H1 (cell line): Measurements from ENCODE around the gene TBC1D16. TPM values are rescaled to one million over a fixed set of nuclear protein-coding genes. Genes with fewer than 3 reads are reported as not detected.
A peak's percentile ranks its signal among the peaks of the same experiment; 100 is the strongest.

Experiments used
- CTCF ChIA-PET: fragments of 300-600 bp; sonication (Branson Sonifier 250); formaldehyde crosslinking; loops from one replicate; lab custom pipeline; 2021; ENCODE audit not compliant: partially characterized antibody; lab: Charles Lee
- POLR2A ChIA-PET: fragments of 300-600 bp; sonication (Branson Sonifier 250); formaldehyde crosslinking; loops from one replicate; lab custom pipeline; 2021; ENCODE audit warnings: inconsistent platforms; ENCODE audit not compliant: partially characterized antibody; lab: Charles Lee
- DNase-seq, 2 experiments: peaks; one replicate each; pipeline versions ENCODE4 v3.0.0 to v3.0.0-alpha.2; 2010 to 2022; ENCODE audit warnings: low spot score in 2 of 2, low read depth in 1 of 2, mixed read lengths in 1 of 2
- FAIRE-seq: peaks from 2 replicates; lab custom pipeline; 2011; peaks lifted over from hg19 to GRCh38; lab: Jason Lieb, UNC
- H2AFZ ChIP-seq: 2 replicates; pipeline ENCODE4 v1.8.1; 2012; ENCODE audit warnings: low read length, inconsistent platforms
- H2AK5ac ChIP-seq: 2 replicates; pipeline ENCODE4 v1.6.1; 2013; ENCODE audit warnings: low read depth, low read length
- H2BK120ac ChIP-seq: replicated peaks from 2 replicates; pipeline ENCODE3; 2013; ENCODE audit warnings: low read depth, low read length, inconsistent platforms
- H2BK12ac ChIP-seq: 2 replicates; pipeline ENCODE4 v1.6.1; 2013; ENCODE audit warnings: low read depth, low read length
- H2BK15ac ChIP-seq: 2 replicates; pipeline ENCODE4 v1.6.1; 2013; ENCODE audit warnings: low read length
- H2BK20ac ChIP-seq: 2 replicates; pipeline ENCODE4 v1.6.1; 2013; ENCODE audit warnings: low read length
- H2BK5ac ChIP-seq: 2 replicates; pipeline ENCODE4 v1.6.1; 2013; ENCODE audit warnings: low read depth, low read length
- H3K14ac ChIP-seq: 2 replicates; pipeline ENCODE4 v1.6.1; 2013; ENCODE audit warnings: inconsistent platforms; ENCODE audit not compliant: insufficient read length
- H3K18ac ChIP-seq: 2 replicates; pipeline ENCODE4 v1.6.1; 2013; ENCODE audit warnings: low read length; ENCODE audit errors: extremely low read depth
- H3K23ac ChIP-seq: 2 replicates; pipeline ENCODE4 v1.6.1; 2013; ENCODE audit warnings: inconsistent platforms; ENCODE audit not compliant: insufficient read length
- H3K23me2 ChIP-seq: 2 replicates; pipeline ENCODE4 v1.6.1; 2013; ENCODE audit warnings: low read depth, low read length
- H3K27ac ChIP-seq: 2 replicates; pipeline ENCODE4 v1.6.1; 2011; ENCODE audit warnings: low read depth, low read length, inconsistent platforms
- H3K27me3 ChIP-seq, 4 experiments: replicated peaks in 1 of 4; 1 replicate in 1 of 4; 2 replicates in 3 of 4; pipeline versions ENCODE4 v1.6.1 to v1.8.1; 2011 to 2013; ENCODE audit warnings: low read length in 3 of 4, mild to moderate bottlenecking in 3 of 4, inconsistent platforms in 2 of 4, mixed read lengths in 2 of 4, moderate library complexity in 1 of 4; ENCODE audit not compliant: control insufficient read depth in 3 of 4, insufficient read depth in 3 of 4; ENCODE audit errors: extremely low read depth in 1 of 4
- H3K36me3 ChIP-seq, 4 experiments: 2 replicates each; pipeline versions ENCODE4 v1.6.1 to v1.8.1; 2011 to 2013; ENCODE audit warnings: mild to moderate bottlenecking in 4 of 4, low read length in 3 of 4, moderate library complexity in 2 of 4, control low read depth in 1 of 4, inconsistent platforms in 1 of 4; ENCODE audit not compliant: insufficient read depth in 4 of 4, control insufficient read depth in 2 of 4
- H3K4ac ChIP-seq: replicated peaks from 2 replicates; pipeline ENCODE3; 2013; ENCODE audit warnings: low read length, low read depth, mixed read lengths, inconsistent platforms; ENCODE audit not compliant: insufficient read length
- H3K4me1 ChIP-seq, 4 experiments: replicated peaks in 1 of 4; 1 replicate in 1 of 4; 2 replicates in 3 of 4; pipeline versions ENCODE4 v1.6.1 to v1.8.1; 2011 to 2013; ENCODE audit warnings: low read length in 3 of 4, inconsistent platforms in 2 of 4, mixed read lengths in 1 of 4; ENCODE audit not compliant: insufficient read depth in 4 of 4, control insufficient read depth in 3 of 4
- H3K4me2 ChIP-seq, 2 experiments: 2 replicates each; pipeline versions ENCODE4 v1.6.1 to v1.8.1; 2011 to 2013; ENCODE audit warnings: low read depth in 2 of 2, low read length in 2 of 2, control low read depth in 1 of 2, inconsistent platforms in 1 of 2, mild to moderate bottlenecking in 1 of 2; ENCODE audit not compliant: insufficient read depth in 1 of 2
- H3K4me3 ChIP-seq, 4 experiments: fragments of 200-600, 300-600 bp in 1 of 4; sonication (generic), shearing (Covaris generic), sonication (Bioruptor Twin) in 1 of 4; 2 replicates each; pipeline versions ENCODE4 v1.5.1 to v1.8.1; 2011 to 2016; ENCODE audit warnings: low read length in 4 of 4, low read depth in 3 of 4, control low read depth in 2 of 4, inconsistent platforms in 2 of 4, mild to moderate bottlenecking in 2 of 4, mixed read lengths in 1 of 4, moderate library complexity in 1 of 4; ENCODE audit not compliant: insufficient read depth in 2 of 4; ENCODE audit errors: extremely low read depth in 1 of 4
- H3K56ac ChIP-seq: replicated peaks from 2 replicates; pipeline ENCODE3; 2013; ENCODE audit warnings: low read depth, mild to moderate bottlenecking, mixed read lengths, low read length, inconsistent platforms; ENCODE audit not compliant: insufficient read length
- H3K79me1 ChIP-seq: 2 replicates; pipeline ENCODE4 v1.6.1; 2013; ENCODE audit warnings: low read depth, low read length, control low read depth
- H3K79me2 ChIP-seq, 2 experiments: 2 replicates each; pipeline versions ENCODE4 v1.6.1 to v1.8.1; 2012 to 2013; ENCODE audit warnings: low read length in 2 of 2, mild to moderate bottlenecking in 2 of 2, inconsistent platforms in 1 of 2; ENCODE audit not compliant: insufficient read depth in 2 of 2, control insufficient read depth in 1 of 2
- H3K9ac ChIP-seq, 4 experiments: replicated peaks in 1 of 4; 1 replicate in 1 of 4; 2 replicates in 3 of 4; pipeline versions ENCODE4 v1.6.1 to v1.8.1; 2011 to 2013; ENCODE audit warnings: low read depth in 3 of 4, low read length in 3 of 4, control low read depth in 2 of 4, mild to moderate bottlenecking in 2 of 4, moderate library complexity in 2 of 4, inconsistent platforms in 1 of 4; ENCODE audit errors: extremely low read depth in 1 of 4
- H3K9me3 ChIP-seq, 2 experiments: 2 replicates each; pipeline versions ENCODE4 v1.6.1 to v1.8.1; 2012 to 2013; ENCODE audit warnings: mild to moderate bottlenecking in 2 of 2, moderate library complexity in 2 of 2, control low read depth in 1 of 2, inconsistent platforms in 1 of 2, low read depth in 1 of 2, low read length in 1 of 2, mixed read lengths in 1 of 2; ENCODE audit not compliant: insufficient read depth in 2 of 2
- H4K20me1 ChIP-seq, 2 experiments: replicated peaks in 1 of 2; 2 replicates each; pipeline versions ENCODE3 to v1.8.1; 2011 to 2013; ENCODE audit warnings: inconsistent platforms in 2 of 2, low read length in 2 of 2, mild to moderate bottlenecking in 1 of 2; ENCODE audit not compliant: insufficient read depth in 2 of 2, control insufficient read depth in 1 of 2
- H4K5ac ChIP-seq: 2 replicates; pipeline ENCODE4 v1.6.1; 2013; ENCODE audit warnings: low read length, low read depth, mixed read lengths, inconsistent platforms; ENCODE audit not compliant: insufficient read length
- H4K8ac ChIP-seq: 2 replicates; pipeline ENCODE4 v1.8.0; 2013; ENCODE audit warnings: mild to moderate bottlenecking, moderate library complexity, low read length, inconsistent platforms; ENCODE audit not compliant: insufficient read depth; ENCODE audit errors: extremely low read depth
- H4K91ac ChIP-seq: replicated peaks from 2 replicates; pipeline ENCODE3; 2013; ENCODE audit warnings: low read length, mixed read lengths, inconsistent platforms; ENCODE audit not compliant: insufficient read length
- ASH2L ChIP-seq: fragments of 200-600, 300-600 bp; sonication (generic); IDR thresholded peaks from one replicate; pipeline ENCODE4 v1.7.1; 2017; ENCODE audit warnings: low read length
- BACH1 ChIP-seq: IDR thresholded peaks from 2 replicates; pipeline ENCODE4 v1.6.1; 2012; ENCODE audit warnings: low read length, improper control_type of control experiment
- BCL11A ChIP-seq, 2 experiments: IDR thresholded peaks; one replicate each; pipeline ENCODE4 v1.6.1; 2011; ENCODE audit warnings: low read depth in 2 of 2, low read length in 2 of 2, mild to moderate bottlenecking in 2 of 2
- BRCA1 ChIP-seq: IDR thresholded peaks from 2 replicates; pipeline ENCODE4 v1.6.1; 2012; ENCODE audit warnings: low read depth, low read length, improper control_type of control experiment
- CBX5 ChIP-seq: fragments of 300-800, 300-1000 bp; sonication (generic); IDR thresholded peaks from 2 replicates; pipeline ENCODE4 v1.7.1; 2016; ENCODE audit warnings: antibody characterized with exemption, low read length, low read depth
- CEBPB ChIP-seq: IDR thresholded peaks from 2 replicates; pipeline ENCODE4 v1.6.1; 2012; ENCODE audit warnings: low read depth, low read length
- FOSL1 ChIP-seq: IDR thresholded peaks from 2 replicates; pipeline ENCODE4 v1.6.1; 2011; ENCODE audit warnings: mild to moderate bottlenecking, low read depth, low read length, moderate library complexity; ENCODE audit not compliant: insufficient read depth
- SIX5 ChIP-seq: IDR thresholded peaks from 2 replicates; pipeline ENCODE4 v1.6.1; 2011; ENCODE audit warnings: mild to moderate bottlenecking, low read depth, low read length
- TAF7 ChIP-seq: optimal IDR thresholded peaks from 2 replicates; pipeline ENCODE3; 2011; ENCODE audit warnings: low read depth, mild to moderate bottlenecking, inconsistent platforms, low read length, moderate library complexity, borderline replicate concordance
- TCF12 ChIP-seq: IDR thresholded peaks from 2 replicates; pipeline ENCODE4 v1.6.1; 2011; ENCODE audit warnings: low read depth, mild to moderate bottlenecking, low read length
- WGBS, 2 experiments: shearing (Covaris generic) in 1 of 2; methylation state at CpG; one replicate each; pipeline versions ENCODE4 v1.1.6 to v1.1.7; 2013 to 2015; ENCODE audit warnings: low lambda C conversion rate in 2 of 2, mixed read lengths in 2 of 2, inconsistent platforms in 1 of 2, low coverage in 1 of 2, missing lambda C conversion rate in 1 of 2; ENCODE audit not compliant: insufficient replicate concordance in 2 of 2, insufficient coverage in 1 of 2, insufficient read length in 1 of 2; ENCODE audit errors: extremely low coverage in 1 of 2, missing lambda C conversion rate in 1 of 2; 5-methylcytosine and 5-hydroxymethylcytosine counted together
- polyA plus RNA-seq, 7 experiments: library from polyadenylated mRNA; depleted of rRNA in 3 of 7; stranded (reverse) in 5 of 7; unstranded in 2 of 7; fragments of >200 nt in 5 of 7; fragments of 200-250 nt in 2 of 7; gene quantifications; 1 replicate in 5 of 7; 2 replicates in 1 of 7; 4 replicates in 1 of 7; pipeline versions ENCODE4 v1.2.1 to v1.2.3, GENCODE V29; 2011 to 2013; ENCODE audit warnings: missing spikeins in 2 of 7, mixed read lengths in 2 of 7
- total RNA-seq: library from RNA; stranded (reverse); fragmentation: NEBNext Ultra II Directional; extraction: Animal tissue kit (Norgen Biotek cat#: 25700); gene quantifications from 2 replicates; pipeline ENCODE4 v1.2.1, GENCODE V29; 2021
- TF ChIP-seq, protein P1 (sequence below): IDR thresholded peaks from 2 replicates; pipeline ENCODE4 v1.6.1; 2012; ENCODE audit warnings: inconsistent platforms

Gene TBC1D16
- total and polyA plus RNA-seq, 2 of the 8 experiments (the other 6 are each of a cell fraction or from before 2014, with no cell fraction given) = 21.1 to 109 TPM

DNA sequence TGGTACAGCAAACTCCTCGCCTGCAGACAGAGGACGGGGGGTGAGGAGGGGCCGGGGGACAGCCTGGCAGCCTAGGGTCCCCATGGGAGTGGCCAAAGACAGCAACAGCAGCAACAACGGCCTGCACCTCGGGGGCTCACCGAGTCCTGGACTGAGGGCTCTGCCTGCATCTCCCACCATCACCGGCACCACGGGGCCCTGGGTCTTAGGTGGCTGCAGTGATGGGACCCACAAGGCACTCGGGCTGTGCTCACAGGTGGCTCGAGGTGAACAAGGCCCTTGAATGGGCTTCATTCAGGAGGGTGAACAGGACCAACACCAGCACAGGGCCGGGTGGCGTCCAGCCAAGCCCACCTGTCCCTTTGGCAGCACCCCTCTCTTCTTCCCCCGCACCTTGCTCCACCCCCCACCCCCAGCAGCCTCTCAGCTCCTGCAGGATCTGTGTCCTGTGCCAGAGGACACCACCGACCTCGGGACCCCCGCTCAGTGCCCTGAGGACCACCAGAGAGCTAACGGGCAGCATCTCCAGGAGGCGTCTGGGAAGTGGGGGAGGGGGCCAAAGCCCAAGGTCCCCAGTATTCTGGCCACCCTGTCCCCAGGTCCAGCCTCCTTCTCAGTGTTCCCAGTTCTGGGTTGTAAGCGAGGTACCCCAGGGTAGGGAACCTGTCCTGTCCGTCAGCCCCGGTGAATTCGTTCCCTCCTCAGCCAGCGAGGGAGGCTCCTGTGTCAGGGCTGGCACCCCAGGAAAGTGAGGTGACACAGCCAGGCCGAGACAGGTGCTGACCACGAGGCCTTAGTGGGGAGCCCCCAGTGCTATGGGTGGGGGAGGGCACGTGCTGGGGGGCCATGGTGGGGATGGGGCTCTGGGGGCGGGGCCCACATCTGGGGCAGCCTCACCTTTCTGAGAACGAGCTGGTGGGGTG is 94.3 kb downstream of the TBC1D16 start:
- Histone ChIP-seq H3K4ac (no peak overlapping the region), H3K4me1 (peaks cover 0 to 13% (median 9%) of the 10 kb centered on the region in 4 experiments; a peak in 6 of 7 replicates), H4K91ac (no peak overlapping the region), H3K27ac (no peak overlapping the region), H2BK15ac (no peak overlapping the region), H3K23me2 (no peaks in the 10 kb centered on the region), H3K79me1 (0 out of 2 replicates have a peak, but pooled peaks cover 5% of the 10 kb centered on the region), H3K79me2 (no peaks in the 10 kb centered on the region), H3K56ac (no peak overlapping the region), H3K18ac (no peak overlapping the region; the same call in 1 of the 2 replicates), H2BK120ac (no peak overlapping the region), H4K20me1 (peaks cover 7 to 10% of the 10 kb centered on the region in 2 experiments), H2AK5ac (no peak overlapping the region), H3K4me3 (no peak overlapping the region), H4K8ac (peak overlapping the region; percentile 15; the same call in 1 of the 2 replicates), H3K14ac (no peak overlapping the region), H3K9ac (no peak overlapping the region), H3K36me3 (peaks cover 9 to 41% (median 30%) of the 10 kb centered on the region in 4 experiments; a peak in 7 of 8 replicates), H4K5ac (no peak overlapping the region), H2AFZ (no peak overlapping the region), H2BK12ac (no peak overlapping the region), H3K23ac (no peak overlapping the region), H2BK5ac (no peak overlapping the region), H3K9me3 (no peaks in the 10 kb centered on the region), H2BK20ac (no peak overlapping the region), H3K27me3 (no peaks in the 10 kb centered on the region), H3K4me2 (no peak overlapping the region)
- ChIA-PET POLR2A (interaction anchor here (0.6 to 11.0 kb wide), 4 partner anchors 9 to 63 kb away, joined by 3 to 152 read pairs (median 10); no protein-coding TSS in a partner anchor), CTCF (interaction anchor here (0.7 kb wide), 2 partner anchors 29 to 67 kb away, joined by 3 to 8 read pairs; no protein-coding TSS in a partner anchor)
- no peak for DNase-seq
- TF ChIP-seq, protein P1, sequence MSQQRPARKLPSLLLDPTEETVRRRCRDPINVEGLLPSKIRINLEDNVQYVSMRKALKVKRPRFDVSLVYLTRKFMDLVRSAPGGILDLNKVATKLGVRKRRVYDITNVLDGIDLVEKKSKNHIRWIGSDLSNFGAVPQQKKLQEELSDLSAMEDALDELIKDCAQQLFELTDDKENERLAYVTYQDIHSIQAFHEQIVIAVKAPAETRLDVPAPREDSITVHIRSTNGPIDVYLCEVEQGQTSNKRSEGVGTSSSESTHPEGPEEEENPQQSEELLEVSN = no peak
- no peak for TF ChIP-seq BACH1
- no peak for TF ChIP-seq TCF12
- TF ChIP-seq FOSL1 = no peak
- no peak for TF ChIP-seq BRCA1
- no peak for TF ChIP-seq TAF7
- no peak for TF ChIP-seq ASH2L
- no peak for TF ChIP-seq CBX5
- TF ChIP-seq CEBPB = no peak
- no peak for TF ChIP-seq SIX5
- TF ChIP-seq BCL11A (IDR thresholded peaks at IDR 0.05; ENCODE audit: low read depth in 2 of 2, low read length in 2 of 2) = no peak
- no peak for FAIRE-seq
- WGBS, 2 experiments = 87% methylated on average over 21 of the region's 28 CpGs; no CpG with 5 or more reads in 1 of the 2 experiments
